Calu3 (cell line): ENCODE data around the gene FBXL15. TPM values are rescaled to one million over a fixed set of nuclear protein-coding genes. Genes with fewer than 3 reads are reported as not detected.

Experiments used
- BruUV-seq: library from RNA; stranded (reverse); fragments of 400-500 nt; replicated peaks from 2 replicates; lab custom pipeline; 2021; lab: Mats Ljungman, UMichigan
- CTCF ChIA-PET: fragments of 300-600 bp; sonication (Branson Sonifier 250); formaldehyde crosslinking; loops from one replicate; lab custom pipeline; 2022; ENCODE audit warnings: antibody characterized with exemption; lab: Charles Lee
- DNase-seq: peaks from one replicate; pipeline ENCODE4 v3.0.0; 2022
- H3K27ac Mint-ChIP-seq: one replicate; pipeline ENCODE4 v1.8.0; 2022; ENCODE audit warnings: mixed read lengths; ENCODE audit not compliant: unreplicated experiment
- H3K27me3 Mint-ChIP-seq: one replicate; pipeline ENCODE4 v1.8.0; 2022; ENCODE audit warnings: mixed read lengths; ENCODE audit not compliant: unreplicated experiment
- H3K36me3 Mint-ChIP-seq: one replicate; pipeline ENCODE4 v1.8.0; 2022; ENCODE audit warnings: mild to moderate bottlenecking, moderate library complexity, mixed read lengths; ENCODE audit not compliant: insufficient read depth, unreplicated experiment
- H3K4me1 Mint-ChIP-seq: one replicate; pipeline ENCODE4 v1.8.0; 2022; ENCODE audit warnings: mild to moderate bottlenecking, low read depth, mixed read lengths; ENCODE audit not compliant: unreplicated experiment
- H3K4me3 Mint-ChIP-seq: one replicate; pipeline ENCODE4 v1.8.0; 2022; ENCODE audit warnings: mild to moderate bottlenecking, low read depth, moderate library complexity, mixed read lengths; ENCODE audit not compliant: unreplicated experiment
- H3K9me3 Mint-ChIP-seq: one replicate; pipeline ENCODE4 v1.8.0; 2022; ENCODE audit warnings: low read depth, mixed read lengths; ENCODE audit not compliant: unreplicated experiment
- intact Hi-C: fragments of 100-400 bp; cut with micrococcal nuclease; formaldehyde crosslinking; loops from one replicate; pipeline ENCODE4 v1.10.0; 2022; ENCODE audit not compliant: unreplicated experiment
- total RNA-seq: library from RNA; stranded (reverse); gene quantifications from 2 replicates; pipeline ENCODE4 v1.2.3, GENCODE V29; 2022
- TF ChIP-seq, protein P1 (sequence below): fragments of 200-600 bp; IDR thresholded peaks from one replicate; pipeline ENCODE4 v1.8.0; 2022; ENCODE audit warnings: antibody characterized with exemption; ENCODE audit not compliant: unreplicated experiment

Gene FBXL15
- total RNA-seq, 1 experiment from 2014 or later: 6.4 TPM

DNA sequence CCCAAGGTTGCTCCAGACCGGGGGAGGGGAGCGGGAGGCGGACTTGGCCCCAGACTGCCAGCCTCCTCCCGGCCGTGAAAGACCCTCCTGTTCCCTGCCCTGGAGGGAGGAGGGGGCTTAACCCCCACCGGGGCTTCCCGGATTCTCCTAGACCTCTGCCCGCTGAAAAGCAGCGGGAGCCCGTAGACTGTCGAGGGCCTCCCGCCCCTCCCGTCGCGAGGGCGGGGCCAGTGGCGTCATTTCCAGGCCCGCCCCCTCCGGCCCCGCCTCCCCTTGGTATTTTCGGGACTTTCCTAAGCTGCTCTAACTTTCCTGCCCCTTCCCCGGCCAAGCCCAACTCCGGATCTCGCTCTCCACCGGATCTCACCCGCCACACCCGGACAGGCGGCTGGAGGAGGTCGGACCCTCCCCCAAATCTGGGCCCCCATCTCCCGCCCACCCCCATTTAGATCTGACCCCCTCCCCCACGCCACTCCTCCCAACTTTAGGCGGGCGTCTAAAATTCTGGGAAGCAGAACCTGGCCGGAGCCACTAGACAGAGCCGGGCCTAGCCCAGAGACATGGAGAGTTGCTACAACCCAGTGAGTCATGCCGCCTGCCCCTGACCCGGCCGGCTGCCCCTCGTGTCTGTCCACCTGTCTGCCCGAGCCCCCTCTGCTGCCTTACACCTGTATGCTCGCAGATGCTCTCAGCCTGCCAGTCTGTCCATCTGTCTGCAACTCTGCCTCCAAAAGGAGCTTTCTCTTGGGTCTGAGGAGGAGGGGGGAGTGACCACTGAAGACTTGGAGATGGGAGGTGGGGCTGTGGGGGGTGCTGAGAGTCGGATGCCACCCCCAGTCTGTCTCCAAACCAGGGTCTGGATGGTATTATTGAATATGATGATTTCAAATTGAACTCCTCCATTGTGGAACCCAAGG lies 25.0 kb upstream of the FBXL15 start, which contains the start of gene NFKB2:
NFKB2 (plus strand) TSS at position 306 of the 917 bp plus-strand sequence; CDS start at position 561, 255 bp downstream.
- CTCF ChIA-PET: interaction anchor here (0.5 to 3.3 kb wide), 5 partner anchors 8 to 909 kb away, joined by 3 to 18 read pairs (median 4); partner anchors contain the start of gene FBXL15
- intact Hi-C loops: no loop called here
- TF ChIP-seq, protein P1, sequence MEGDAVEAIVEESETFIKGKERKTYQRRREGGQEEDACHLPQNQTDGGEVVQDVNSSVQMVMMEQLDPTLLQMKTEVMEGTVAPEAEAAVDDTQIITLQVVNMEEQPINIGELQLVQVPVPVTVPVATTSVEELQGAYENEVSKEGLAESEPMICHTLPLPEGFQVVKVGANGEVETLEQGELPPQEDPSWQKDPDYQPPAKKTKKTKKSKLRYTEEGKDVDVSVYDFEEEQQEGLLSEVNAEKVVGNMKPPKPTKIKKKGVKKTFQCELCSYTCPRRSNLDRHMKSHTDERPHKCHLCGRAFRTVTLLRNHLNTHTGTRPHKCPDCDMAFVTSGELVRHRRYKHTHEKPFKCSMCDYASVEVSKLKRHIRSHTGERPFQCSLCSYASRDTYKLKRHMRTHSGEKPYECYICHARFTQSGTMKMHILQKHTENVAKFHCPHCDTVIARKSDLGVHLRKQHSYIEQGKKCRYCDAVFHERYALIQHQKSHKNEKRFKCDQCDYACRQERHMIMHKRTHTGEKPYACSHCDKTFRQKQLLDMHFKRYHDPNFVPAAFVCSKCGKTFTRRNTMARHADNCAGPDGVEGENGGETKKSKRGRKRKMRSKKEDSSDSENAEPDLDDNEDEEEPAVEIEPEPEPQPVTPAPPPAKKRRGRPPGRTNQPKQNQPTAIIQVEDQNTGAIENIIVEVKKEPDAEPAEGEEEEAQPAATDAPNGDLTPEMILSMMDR: no peak
- Mint-ChIP-seq H3K9me3 (no peaks in the 10 kb centered on the region), H3K4me1 (peaks cover 8% of the 10 kb centered on the region), H3K27ac (peak within 1 kb of the TSS; percentile 88), H3K36me3 (peaks cover 52% of the 10 kb centered on the region), H3K4me3 (peak within 1 kb of the TSS; percentile 90), H3K27me3 (no peaks in the 10 kb centered on the region)
- peak; percentile 88 for DNase-seq
- BruUV-seq: no TSS peak

DNA sequence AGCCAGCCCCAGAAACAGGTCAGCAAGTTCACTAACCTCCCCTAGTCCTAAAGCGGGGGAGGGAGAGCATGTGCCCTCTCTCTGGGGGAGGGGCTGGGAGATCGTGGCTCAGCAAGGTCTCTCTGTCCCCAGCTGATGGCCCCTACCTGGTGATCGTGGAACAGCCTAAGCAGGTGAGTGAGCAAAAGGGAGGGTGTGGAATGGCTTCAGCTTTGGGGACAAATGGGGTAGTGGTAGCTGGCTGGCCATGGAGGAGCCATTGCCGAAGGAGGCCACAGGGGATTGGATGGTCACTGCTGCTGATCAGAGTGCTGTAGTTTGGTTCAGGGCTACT lies 24.4 kb upstream of the FBXL15 start:
- no peaks in the 10 kb centered on the region for H3K9me3 Mint-ChIP-seq
- intact Hi-C loops: no loop called here
- H3K27me3 Mint-ChIP-seq: no peaks in the 10 kb centered on the region
- TF ChIP-seq, protein P1: no peak
- peaks cover 52% of the 10 kb centered on the region for H3K36me3 Mint-ChIP-seq
- peaks cover 8% of the 10 kb centered on the region for H3K4me1 Mint-ChIP-seq
- H3K4me3 Mint-ChIP-seq: peak overlapping the region; percentile 90
- BruUV-seq: no TSS peak
- H3K27ac Mint-ChIP-seq: peak overlapping the region; percentile 58
- DNase-seq: no peak
- CTCF ChIA-PET: interaction anchor here (1.1 to 3.3 kb wide), 2 partner anchors 26 to 39 kb away, joined by 4 to 18 read pairs; partner anchors contain the start of gene FBXL15

DNA sequence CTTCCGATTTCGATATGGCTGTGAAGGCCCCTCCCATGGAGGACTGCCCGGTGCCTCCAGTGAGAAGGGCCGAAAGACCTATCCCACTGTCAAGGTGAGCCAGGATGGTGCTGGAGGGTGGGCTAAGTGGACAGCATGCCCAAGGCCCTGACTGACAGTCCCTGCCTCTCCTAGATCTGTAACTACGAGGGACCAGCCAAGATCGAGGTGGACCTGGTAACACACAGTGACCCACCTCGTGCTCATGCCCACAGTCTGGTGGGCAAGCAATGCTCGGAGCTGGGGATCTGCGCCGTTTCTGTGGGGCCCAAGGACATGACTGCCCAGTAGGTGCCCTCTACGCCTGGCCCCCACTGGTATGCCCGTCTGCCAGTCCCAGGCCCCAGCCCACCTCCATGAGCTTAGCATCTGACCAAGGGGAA lies 23.9 kb upstream of the FBXL15 start:
- Mint-ChIP-seq H3K4me1 (peaks cover 11% of the 10 kb centered on the region), H3K36me3 (peaks cover 52% of the 10 kb centered on the region), H3K9me3 (no peaks in the 10 kb centered on the region), H3K4me3 (peak overlapping the region; percentile 90), H3K27me3 (no peaks in the 10 kb centered on the region), H3K27ac (peak overlapping the region; percentile 58)
- DNase-seq: no peak
- intact Hi-C loops: no loop called here
- CTCF ChIA-PET: no interaction called here
- TF ChIP-seq, protein P1: no peak
- no TSS peak for BruUV-seq

DNA sequence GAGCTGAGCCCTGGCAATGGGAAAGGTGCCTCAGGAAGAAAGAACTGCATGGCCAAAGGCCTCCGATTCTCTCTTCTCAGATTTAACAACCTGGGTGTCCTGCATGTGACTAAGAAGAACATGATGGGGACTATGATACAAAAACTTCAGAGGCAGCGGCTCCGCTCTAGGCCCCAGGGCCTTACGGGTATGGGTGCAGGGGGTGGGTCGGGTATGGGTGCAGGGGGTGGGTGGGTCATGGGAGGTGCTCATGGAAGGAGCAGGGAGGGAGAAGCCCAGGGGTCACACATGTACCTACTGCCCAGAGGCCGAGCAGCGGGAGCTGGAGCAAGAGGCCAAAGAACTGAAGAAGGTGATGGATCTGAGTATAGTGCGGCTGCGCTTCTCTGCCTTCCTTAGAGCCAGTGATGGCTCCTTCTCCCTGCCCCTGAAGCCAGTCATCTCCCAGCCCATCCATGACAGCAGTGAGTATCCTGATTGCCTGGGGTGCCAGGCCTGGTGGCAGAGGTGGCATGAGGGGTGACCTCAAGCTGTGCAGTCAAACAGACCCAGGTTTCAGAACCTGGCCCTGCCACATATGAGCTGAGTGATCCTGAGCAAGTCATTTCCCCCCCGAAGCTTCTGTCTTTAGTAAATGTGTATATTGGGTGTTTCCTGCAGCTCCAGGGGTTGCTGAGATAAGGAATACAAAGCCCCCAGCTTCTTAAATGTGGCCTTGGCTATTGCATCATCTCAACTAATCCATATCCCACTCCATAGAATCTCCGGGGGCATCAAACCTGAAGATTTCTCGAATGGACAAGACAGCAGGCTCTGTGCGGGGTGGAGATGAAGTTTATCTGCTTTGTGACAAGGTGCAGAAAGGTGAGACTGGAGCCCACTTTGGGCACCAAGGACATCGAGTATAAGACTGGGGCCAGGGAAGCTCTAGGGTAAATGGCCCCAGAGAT lies 23.1 kb upstream of the FBXL15 start:
- no peaks in the 10 kb centered on the region for H3K27me3 Mint-ChIP-seq
- H3K36me3 Mint-ChIP-seq: peaks cover 52% of the 10 kb centered on the region
- H3K27ac Mint-ChIP-seq: no peak overlapping the region
- no peaks in the 10 kb centered on the region for H3K9me3 Mint-ChIP-seq
- BruUV-seq: no TSS peak
- H3K4me1 Mint-ChIP-seq: peaks cover 12% of the 10 kb centered on the region
- DNase-seq: no peak
- CTCF ChIA-PET: no interaction called here
- peak overlapping the region; percentile 90 for H3K4me3 Mint-ChIP-seq
- TF ChIP-seq, protein P1: no peak
- intact Hi-C loops: no loop called here
